HG02981 (cell line): ENCODE results near the gene ELMO1.

ENCODE experiments used
- ATAC-seq: cut with Tn5 transposase; IDR thresholded peaks from one replicate; pipeline ENCODE4 v1.9.1; 2021; ENCODE audit warnings: mild to moderate bottlenecking, moderate library complexity; ENCODE audit not compliant: unreplicated experiment

Gene ELMO1

GRCh38 chr7:36900988-36901710 lies 547.5 kb downstream of the ELMO1 start:
- no peak for ATAC-seq

GRCh38 chr7:36898186-36898585 lies 550.5 kb downstream of the ELMO1 start:
- no peak for ATAC-seq

DNA sequence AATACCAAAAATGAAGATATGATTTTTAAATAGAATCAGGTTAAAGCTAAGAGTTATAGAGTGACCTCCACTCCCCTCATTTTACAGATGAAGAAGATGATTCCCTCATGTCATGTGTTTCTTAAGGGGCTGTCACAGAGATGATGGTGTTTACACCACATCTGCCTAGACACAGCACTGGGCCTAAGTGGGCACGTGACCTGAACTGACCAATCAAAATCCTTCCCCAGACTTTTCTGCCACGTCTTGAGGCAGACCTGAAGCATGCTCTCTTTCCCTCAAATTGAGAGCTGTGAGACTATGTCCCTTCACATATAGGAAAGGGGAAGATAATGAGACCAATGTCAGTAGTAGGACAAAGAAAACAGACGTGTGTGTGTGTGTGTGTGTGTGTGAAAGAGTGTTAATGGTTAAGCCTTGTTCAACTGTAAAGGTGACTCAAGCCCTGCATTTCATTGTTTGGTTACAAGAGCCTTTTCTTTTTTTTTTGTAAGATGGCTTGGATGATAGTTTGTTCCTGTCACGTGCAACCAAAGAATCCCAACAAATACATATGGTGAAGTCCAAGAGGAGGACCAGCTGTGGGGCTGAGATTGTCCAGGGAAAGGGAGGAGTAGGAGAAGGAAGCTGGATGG lies 551.6 kb downstream of the ELMO1 start:
- no peak for ATAC-seq

GRCh38 chr7:36896418-36896817 lies 552.2 kb downstream of the ELMO1 start:
- ATAC-seq = no peak

DNA sequence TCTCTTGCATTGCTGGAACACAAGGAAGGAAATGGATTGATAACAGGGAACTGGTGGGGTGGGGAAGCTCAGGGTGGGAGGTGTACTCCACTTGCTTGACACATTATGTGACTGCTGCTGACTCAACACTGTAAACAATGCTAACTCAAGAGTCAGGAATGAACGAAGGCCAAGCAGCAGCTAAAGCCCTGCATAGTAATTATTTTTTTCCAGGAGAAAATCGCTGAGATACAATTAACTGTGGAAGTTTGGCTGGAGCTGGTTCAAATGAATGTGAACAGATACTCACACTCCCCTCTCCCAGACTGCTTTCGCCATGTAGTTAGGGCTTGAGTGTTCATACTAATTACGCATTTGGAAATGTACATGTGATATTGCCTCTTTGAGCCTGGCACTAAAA lies 553.5 kb downstream of the ELMO1 start:
- no peak for ATAC-seq

DNA sequence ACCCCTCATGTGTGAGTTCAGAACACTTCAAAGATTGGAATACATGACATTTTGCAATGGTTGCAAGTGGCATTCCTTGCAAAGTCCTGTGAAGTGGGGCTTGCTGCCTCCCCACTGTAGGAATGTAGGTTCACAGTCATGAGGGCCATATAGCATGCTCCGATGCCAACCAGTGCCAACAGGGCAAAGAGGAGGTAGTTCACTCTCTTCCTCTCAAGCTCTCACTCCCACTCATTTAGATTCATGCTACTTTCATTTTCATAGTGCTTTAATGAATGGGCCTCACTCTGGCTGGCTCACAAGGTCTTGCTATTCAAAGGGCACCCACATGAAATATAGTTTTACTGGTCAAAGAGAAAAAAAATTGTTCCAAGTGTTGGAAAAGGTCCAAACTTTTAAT lies 554.5 kb downstream of the ELMO1 start:
- ATAC-seq = no peak

- ATAC-seq = no peak
Observed at GRCh38 chr7:36889182-36889581, 559.5 kb downstream of the ELMO1 start.

- no peak for ATAC-seq
Observed at GRCh38 chr7:36887969-36888368, 560.7 kb downstream of the ELMO1 start.

GRCh38 chr7:36887233-36887632 lies 561.4 kb downstream of the ELMO1 start:
- ATAC-seq = no peak

DNA sequence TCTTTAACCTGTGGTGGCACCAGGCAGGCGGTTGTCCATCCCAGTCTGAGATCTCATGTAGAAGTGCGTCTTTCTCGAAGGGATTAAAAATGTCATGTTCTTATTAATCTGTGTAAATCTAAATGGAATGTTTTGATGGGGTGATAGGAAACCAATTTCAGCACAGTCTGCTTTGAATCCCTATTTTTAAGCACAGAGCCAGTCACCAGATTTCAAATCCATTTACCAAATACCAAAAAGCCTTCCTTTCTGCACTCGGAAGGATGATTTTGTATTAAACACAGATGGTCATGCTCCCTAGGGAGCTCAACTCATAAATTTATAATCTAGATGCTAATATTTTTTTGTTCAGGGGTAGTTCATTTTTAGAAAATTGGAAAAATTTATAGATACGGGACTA lies 563.8 kb downstream of the ELMO1 start:
- no peak for ATAC-seq

GRCh38 chr7:36884351-36884750 lies 564.3 kb downstream of the ELMO1 start:
- no peak for ATAC-seq

DNA sequence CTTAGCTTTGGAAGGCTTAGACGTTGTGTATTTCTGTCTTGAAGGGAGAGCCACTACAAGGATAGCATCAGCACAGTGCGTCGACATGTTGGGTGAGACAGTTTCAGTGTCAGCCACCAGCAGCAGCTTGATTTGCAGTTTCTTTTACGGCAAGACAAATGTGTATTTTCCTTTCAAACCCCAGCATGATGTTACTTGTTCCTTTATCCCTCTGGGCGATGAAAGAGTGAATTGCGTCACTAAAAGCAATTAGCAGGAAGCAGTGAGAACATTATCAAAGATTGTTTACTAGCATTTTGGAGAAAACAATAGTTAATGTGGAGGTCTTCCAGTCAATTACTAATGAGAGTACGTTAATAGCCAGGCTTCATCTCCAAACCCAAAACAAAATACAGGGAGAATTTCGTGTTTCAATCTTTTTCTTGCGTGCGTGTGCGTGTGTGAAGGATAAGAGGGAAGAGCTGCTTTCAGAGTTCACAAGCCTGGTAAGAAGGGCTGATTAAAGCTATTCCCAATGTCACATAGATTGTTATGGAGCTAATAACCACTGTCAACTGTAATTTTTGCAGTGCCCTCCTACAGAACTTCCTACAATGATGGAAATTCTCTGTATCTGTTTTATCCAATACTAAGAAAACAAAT lies 567.3 kb downstream of the ELMO1 start:
- no peak for ATAC-seq

GRCh38 chr7:36880108-36880507 lies 568.6 kb downstream of the ELMO1 start:
- no peak for ATAC-seq

- ATAC-seq = no peak
Observed at GRCh38 chr7:36879021-36879420, 569.6 kb downstream of the ELMO1 start.

GRCh38 chr7:36878288-36878687 lies 570.4 kb downstream of the ELMO1 start:
- ATAC-seq = no peak

GRCh38 chr7:36875794-36876193 lies 572.9 kb downstream of the ELMO1 start:
- no peak for ATAC-seq

GRCh38 chr7:36874041-36874440 lies 574.6 kb downstream of the ELMO1 start:
- no peak for ATAC-seq

GRCh38 chr7:36871863-36872262 lies 576.8 kb downstream of the ELMO1 start:
- no peak for ATAC-seq

DNA sequence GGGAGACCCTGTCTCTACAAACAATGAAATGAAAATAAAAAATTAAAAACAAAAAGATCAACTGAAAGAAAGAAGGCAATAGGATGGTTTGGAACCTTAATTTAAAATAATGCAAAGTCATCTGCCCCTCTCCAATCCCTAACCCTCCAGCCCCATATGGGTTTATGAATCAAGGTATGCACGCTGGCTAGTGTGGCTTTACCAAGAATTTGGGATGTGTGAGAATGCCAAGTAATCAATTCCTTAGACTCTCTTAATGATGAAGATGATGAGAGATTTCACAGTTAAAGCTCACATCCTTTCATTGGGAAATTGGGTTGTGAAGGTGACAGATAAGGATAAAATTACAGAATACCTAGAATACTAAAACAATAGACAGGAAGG lies 577.3 kb downstream of the ELMO1 start:
- ATAC-seq = no peak

GRCh38 chr7:36870625-36871354 lies 577.9 kb downstream of the ELMO1 start:
- ATAC-seq = no peak

DNA sequence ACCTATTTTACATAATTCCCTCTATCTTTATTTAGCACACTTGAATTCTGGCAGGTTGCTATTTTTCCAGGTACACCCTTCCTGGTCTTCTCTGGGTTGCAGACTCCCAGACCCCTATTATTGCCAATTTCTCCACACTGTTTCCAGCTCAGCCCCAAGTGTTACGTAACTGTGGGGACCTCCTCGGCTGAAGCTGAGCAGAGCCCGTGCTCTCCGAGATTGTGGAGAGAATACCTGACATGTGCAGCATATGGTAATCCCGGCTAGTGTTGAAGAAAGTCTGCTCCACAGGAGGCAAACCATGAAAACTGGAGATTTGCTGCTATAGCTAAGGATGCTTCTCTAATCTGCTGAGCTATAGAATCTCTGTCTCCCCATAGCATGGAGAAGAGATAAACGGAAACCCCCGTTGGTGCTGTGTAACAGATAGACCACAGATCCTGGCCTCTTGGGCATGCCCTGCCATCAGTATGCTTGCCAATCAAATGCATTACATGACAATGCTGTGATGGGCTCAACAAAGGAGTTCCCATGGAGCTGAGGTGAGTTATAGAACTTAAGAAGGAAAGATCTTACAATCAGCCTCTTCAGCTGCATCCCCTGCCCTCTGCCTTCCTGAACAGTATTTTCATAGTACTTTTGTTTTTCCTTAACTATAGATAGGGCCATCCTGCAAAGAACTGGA lies 579.8 kb downstream of the ELMO1 start:
- ATAC-seq = no peak
